IMR-90 (cell line): ENCODE data around the gene BACE1-AS. TPM values are rescaled to one million over a fixed set of nuclear protein-coding genes. Genes with fewer than 3 reads are reported as not detected.

Source experiments
- ATAC-seq: fragments of 200-7000 bp; cut with Tn5 transposase; 2 replicates; pipeline ENCODE4 v1.9.1; 2020; ENCODE audit warnings: low read depth, mild to moderate bottlenecking, moderate library complexity
- BruUV-seq: library from RNA; stranded (reverse); fragments of 400-500 nt; replicated peaks from 2 replicates; lab custom pipeline; 2021; lab: Mats Ljungman, UMichigan
- CTCF ChIA-PET: fragments of 300-600 bp; formaldehyde crosslinking; extraction: SDS; loops from one replicate; lab custom pipeline; 2021; ENCODE audit warnings: antibody characterized with exemption; lab: Yijun Ruan, JAX
- POLR2A ChIA-PET: fragments of 300-600 bp; sonication (Branson Sonifier 250); formaldehyde crosslinking; loops from one replicate; lab custom pipeline; 2022; ENCODE audit warnings: antibody characterized with exemption; ENCODE audit not compliant: unreplicated experiment; lab: Charles Lee
- DNase-seq: peaks from one replicate; pipeline ENCODE4 v3.0.0; 2013
- H2AFZ ChIP-seq: replicated peaks from 2 replicates; pipeline ENCODE3; 2013; ENCODE audit warnings: low read length, mild to moderate bottlenecking; ENCODE audit not compliant: poor library complexity
- H2AK5ac ChIP-seq: 2 replicates; pipeline ENCODE4 v1.6.1; 2013; ENCODE audit warnings: low read depth, low read length, inconsistent platforms
- H2AK9ac ChIP-seq: replicated peaks from 2 replicates; pipeline ENCODE3; 2013; ENCODE audit warnings: mild to moderate bottlenecking, low read depth, low read length, moderate library complexity; ENCODE audit not compliant: poor library complexity
- H2BK120ac ChIP-seq: 2 replicates; pipeline ENCODE4 v1.6.1; 2013; ENCODE audit warnings: low read depth, low read length, inconsistent platforms
- H2BK15ac ChIP-seq: 3 replicates; pipeline ENCODE4 v1.6.1; 2013; ENCODE audit warnings: low read depth, low read length, inconsistent platforms
- H2BK20ac ChIP-seq: 2 replicates; pipeline ENCODE4 v1.6.1; 2013; ENCODE audit warnings: low read depth, mild to moderate bottlenecking, inconsistent platforms, low read length, moderate library complexity
- H2BK5ac ChIP-seq: 2 replicates; pipeline ENCODE4 v1.6.1; 2013; ENCODE audit warnings: mild to moderate bottlenecking, low read depth, low read length, inconsistent platforms; ENCODE audit not compliant: poor library complexity, severe bottlenecking
- H3K14ac ChIP-seq: replicated peaks from 2 replicates; pipeline ENCODE4 v1.6.1; 2013; ENCODE audit warnings: low read depth, low read length, inconsistent platforms
- H3K18ac ChIP-seq: 2 replicates; pipeline ENCODE4 v1.6.1; 2013; ENCODE audit warnings: low read depth, low read length, control low read depth
- H3K23ac ChIP-seq: 2 replicates; pipeline ENCODE4 v1.6.1; 2013; ENCODE audit warnings: low read depth, low read length, inconsistent platforms
- H3K27ac ChIP-seq: 2 replicates; pipeline ENCODE4 v1.5.1; 2013; ENCODE audit warnings: mild to moderate bottlenecking, control low read depth, low read length; ENCODE audit not compliant: insufficient read depth
- H3K27me3 ChIP-seq: 2 replicates; pipeline ENCODE4 v1.6.1; 2013; ENCODE audit warnings: low read length; ENCODE audit not compliant: control insufficient read depth, insufficient read depth
- H3K36me3 ChIP-seq: 2 replicates; pipeline ENCODE4 v1.6.1; 2013; ENCODE audit warnings: low read length, mixed read lengths; ENCODE audit not compliant: control insufficient read depth, insufficient read depth
- H3K4ac ChIP-seq: 2 replicates; pipeline ENCODE4 v1.6.1; 2013; ENCODE audit warnings: low read depth, low read length, inconsistent platforms
- H3K4me1 ChIP-seq: 2 replicates; pipeline ENCODE4 v1.6.1; 2013; ENCODE audit warnings: low read length, mixed read lengths; ENCODE audit not compliant: control insufficient read depth, insufficient read depth
- H3K4me2 ChIP-seq: 2 replicates; pipeline ENCODE4 v1.6.1; 2013; ENCODE audit warnings: low read depth, mild to moderate bottlenecking, control low read depth, low read length, moderate library complexity
- H3K4me3 ChIP-seq: 2 replicates; pipeline ENCODE4 v1.5.1; 2013; ENCODE audit warnings: low read depth, mild to moderate bottlenecking, control low read depth, low read length, moderate library complexity; ENCODE audit not compliant: insufficient read depth
- H3K56ac ChIP-seq: 2 replicates; pipeline ENCODE4 v1.6.1; 2013; ENCODE audit warnings: low read length, inconsistent platforms; ENCODE audit not compliant: insufficient read depth; ENCODE audit errors: extremely low read depth
- H3K79me1 ChIP-seq, 2 experiments: 2 replicates each; pipeline ENCODE4 v1.6.1; 2013; ENCODE audit warnings: low read length in 2 of 2, inconsistent platforms in 1 of 2, low read depth in 1 of 2
- H3K9ac ChIP-seq: 2 replicates; pipeline ENCODE4 v1.6.1; 2013; ENCODE audit warnings: low read depth, low read length, control low read depth
- H3K9me1 ChIP-seq: 2 replicates; pipeline ENCODE4 v1.6.1; 2013; ENCODE audit warnings: low read length, inconsistent platforms; ENCODE audit not compliant: insufficient read depth
- H3K9me3 ChIP-seq: 2 replicates; pipeline ENCODE4 v1.6.1; 2013; ENCODE audit warnings: low read length; ENCODE audit not compliant: control insufficient read depth, insufficient read depth
- H4K20me1 ChIP-seq: 2 replicates; pipeline ENCODE4 v1.6.1; 2013; ENCODE audit warnings: low read length, inconsistent platforms; ENCODE audit not compliant: insufficient read depth
- H4K5ac ChIP-seq: 2 replicates; pipeline ENCODE4 v1.6.1; 2013; ENCODE audit warnings: mild to moderate bottlenecking, low read depth, low read length, control low read depth
- H4K8ac ChIP-seq, 2 experiments: 2 replicates each; pipeline ENCODE4 v1.6.1; 2013; ENCODE audit warnings: low read depth in 2 of 2, low read length in 2 of 2, control low read depth in 1 of 2, inconsistent platforms in 1 of 2
- H4K91ac ChIP-seq: 2 replicates; pipeline ENCODE4 v1.6.1; 2013; ENCODE audit warnings: low read depth, low read length, inconsistent platforms; ENCODE audit not compliant: insufficient read depth
- BHLHE40 ChIP-seq: fragments of 150-350 bp; IDR thresholded peaks from 2 replicates; pipeline ENCODE4 v1.6.1; 2016; ENCODE audit warnings: mild to moderate bottlenecking, low read depth, low read length
- CEBPB ChIP-seq: IDR thresholded peaks from 2 replicates; pipeline ENCODE4 v1.6.1; 2012; ENCODE audit warnings: low read depth, low read length, improper control_type of control experiment
- CHD1 ChIP-seq: IDR thresholded peaks from 2 replicates; pipeline ENCODE4 v1.6.1; 2012; ENCODE audit warnings: low read depth, low read length, improper control_type of control experiment
- FOS ChIP-seq: fragments of 150-350 bp; IDR thresholded peaks from 2 replicates; pipeline ENCODE4 v1.6.1; 2016; ENCODE audit warnings: low read depth, low read length
- MAFK ChIP-seq: IDR thresholded peaks from 2 replicates; pipeline ENCODE4 v1.6.1; 2012; ENCODE audit warnings: low read depth, low read length, improper control_type of control experiment
- MAZ ChIP-seq: IDR thresholded peaks from 2 replicates; pipeline ENCODE4 v1.6.1; 2012; ENCODE audit warnings: low read depth, mild to moderate bottlenecking, low read length, improper control_type of control experiment, moderate library complexity, borderline replicate concordance
- MXI1 ChIP-seq: IDR thresholded peaks from 2 replicates; pipeline ENCODE4 v1.6.1; 2012; ENCODE audit warnings: low read depth, mild to moderate bottlenecking, low read length, moderate library complexity, borderline replicate concordance
- NFE2L2 ChIP-seq: fragments of 150-350 bp; IDR thresholded peaks from 2 replicates; pipeline ENCODE4 v1.6.1; 2016; ENCODE audit warnings: low read depth, mild to moderate bottlenecking, low read length
- POLR2A ChIP-seq: IDR thresholded peaks from 2 replicates; pipeline ENCODE4 v1.6.1; 2012; ENCODE audit warnings: mild to moderate bottlenecking, low read depth, low read length
- RAD21 ChIP-seq: IDR thresholded peaks from 2 replicates; pipeline ENCODE4 v1.6.1; 2012; ENCODE audit warnings: low read length, improper control_type of control experiment
- RCOR1 ChIP-seq: IDR thresholded peaks from 2 replicates; pipeline ENCODE4 v1.6.1; 2012; ENCODE audit warnings: mild to moderate bottlenecking, low read length, improper control_type of control experiment; ENCODE audit not compliant: insufficient replicate concordance
- RFX5 ChIP-seq: IDR thresholded peaks from 2 replicates; pipeline ENCODE4 v1.8.0; 2012; ENCODE audit warnings: low read depth, mild to moderate bottlenecking, low read length, moderate library complexity
- SMC3 ChIP-seq: fragments of 150-350 bp; IDR thresholded peaks from 2 replicates; pipeline ENCODE4 v1.6.1; 2016; ENCODE audit warnings: low read depth, mild to moderate bottlenecking, antibody characterized with exemption, low read length, moderate library complexity
- WGBS, 2 experiments: methylation state at CpG; one replicate each; pipeline versions ENCODE4 v1.1.5 to v1.1.7; 2013; ENCODE audit warnings: missing lambda C conversion rate in 2 of 2; ENCODE audit not compliant: insufficient read length in 1 of 2; ENCODE audit errors: extremely low coverage in 2 of 2; 5-methylcytosine and 5-hydroxymethylcytosine counted together
- dilution Hi-C: fragments of 300-500 bp; cut with HindIII; formaldehyde crosslinking; loops from one replicate; pipeline ENCODE4 v1.14.3; 2018; ENCODE audit warnings: low sequenced_read_pairs; ENCODE audit not compliant: unreplicated experiment
- in situ Hi-C: fragments of 300-500 bp; cut with MboI; formaldehyde crosslinking; loops from 3 replicates; pipeline ENCODE4 v1.14.3; 2019; ENCODE audit warnings: low sequenced_read_pairs, inconsistent platforms, mixed read lengths
- intact Hi-C: fragments of 100-400 bp; cut with micrococcal nuclease; formaldehyde crosslinking; loops from 2 replicates; pipeline ENCODE4 v1.10.0; 2022
- polyA plus RNA-seq, 3 experiments: library from polyadenylated mRNA; depleted of rRNA; stranded (reverse); fragments of >200 nt; gene quantifications; 2 replicates each; pipeline ENCODE4 v1.2.3, GENCODE V29; 2012; ENCODE audit warnings: low replicate concordance in 1 of 3
- total RNA-seq: library from RNA; depleted of rRNA; stranded (reverse); fragments of >200 nt; gene quantifications from 2 replicates; pipeline ENCODE4 v1.2.3, GENCODE V29; 2012
- TF ChIP-seq, protein P1 (sequence below): fragments of 150-350 bp; IDR thresholded peaks from 2 replicates; pipeline ENCODE4 v1.6.1; 2016; ENCODE audit warnings: low read depth, mild to moderate bottlenecking, low read length, moderate library complexity, borderline replicate concordance
- TF ChIP-seq, protein P2 (sequence below): fragments of 150-350 bp; IDR thresholded peaks from 2 replicates; pipeline ENCODE4 v1.6.1; 2017; ENCODE audit warnings: mild to moderate bottlenecking, antibody characterized with exemption, low read length, low read depth
- TF ChIP-seq, protein P3 (sequence below): conservative IDR thresholded peaks from 2 replicates; pipeline ENCODE4 v1.5.1; 2012; ENCODE audit warnings: mild to moderate bottlenecking, low read depth, low read length, improper control_type of control experiment

BACE1-AS gene
- total and polyA plus RNA-seq, 2 of the 4 experiments (the other 2 are of a cell fraction), result 2.7 to 2.9 TPM

DNA sequence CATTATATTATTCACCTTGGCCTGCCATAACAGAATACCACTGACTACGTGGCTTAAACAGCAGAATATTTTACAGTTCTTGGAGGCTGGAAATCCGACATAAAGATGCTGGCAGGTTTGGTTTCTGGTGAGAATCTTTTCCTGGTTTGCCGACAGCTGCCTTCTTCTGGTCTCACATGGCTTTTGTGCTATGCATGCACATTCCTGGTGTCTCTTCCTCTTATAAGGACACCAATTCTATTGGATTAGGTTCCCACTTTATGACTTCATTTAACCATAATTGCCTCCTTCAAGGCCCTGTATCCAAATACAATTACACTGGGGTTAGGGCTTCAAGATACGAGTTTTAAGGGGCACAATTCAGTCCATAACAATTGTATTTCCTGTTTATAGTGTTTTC lies 41.6 kb upstream of the BACE1-AS start:
- Histone ChIP-seq H3K36me3 (peaks cover 32% of the 10 kb centered on the region), H3K56ac (no peak overlapping the region), H2BK20ac (no peak overlapping the region), H2AFZ (no peak overlapping the region), H4K5ac (no peak overlapping the region), H3K4ac (no peak overlapping the region), H3K4me3 (no peak overlapping the region), H3K14ac (no peak overlapping the region), H3K23ac (no peak overlapping the region), H3K18ac (no peak overlapping the region), H3K79me1 (no peaks in the 10 kb centered on the region; a peak in 1 of 4 replicates), H3K4me1 (no peaks in the 10 kb centered on the region), H2BK5ac (no peak overlapping the region), H3K4me2 (no peak overlapping the region), H3K9ac (no peak overlapping the region), H3K9me1 (no peaks in the 10 kb centered on the region), H2BK15ac (no peak overlapping the region), H4K20me1 (no peaks in the 10 kb centered on the region), H2BK120ac (no peak overlapping the region), H4K8ac (no peak overlapping the region), H2AK5ac (no peak overlapping the region), H3K9me3 (no peaks in the 10 kb centered on the region), H3K27me3 (no peaks in the 10 kb centered on the region), H4K91ac (no peak overlapping the region), H3K27ac (no peak overlapping the region; the same call in 1 of the 2 replicates), H2AK9ac (no peak overlapping the region)
- TF ChIP-seq RAD21 (no peak), FOS (no peak), NFE2L2 (no peak), POLR2A (no peak), MXI1 (no peak), BHLHE40 (no peak), CEBPB (no peak), SMC3 (no peak), RCOR1 (no peak), MAFK (no peak), CHD1 (no peak), RFX5 (no peak), MAZ (no peak)
- TF ChIP-seq, protein P1, sequence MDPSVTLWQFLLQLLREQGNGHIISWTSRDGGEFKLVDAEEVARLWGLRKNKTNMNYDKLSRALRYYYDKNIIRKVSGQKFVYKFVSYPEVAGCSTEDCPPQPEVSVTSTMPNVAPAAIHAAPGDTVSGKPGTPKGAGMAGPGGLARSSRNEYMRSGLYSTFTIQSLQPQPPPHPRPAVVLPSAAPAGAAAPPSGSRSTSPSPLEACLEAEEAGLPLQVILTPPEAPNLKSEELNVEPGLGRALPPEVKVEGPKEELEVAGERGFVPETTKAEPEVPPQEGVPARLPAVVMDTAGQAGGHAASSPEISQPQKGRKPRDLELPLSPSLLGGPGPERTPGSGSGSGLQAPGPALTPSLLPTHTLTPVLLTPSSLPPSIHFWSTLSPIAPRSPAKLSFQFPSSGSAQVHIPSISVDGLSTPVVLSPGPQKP, result no peak
- TF ChIP-seq, protein P2, sequence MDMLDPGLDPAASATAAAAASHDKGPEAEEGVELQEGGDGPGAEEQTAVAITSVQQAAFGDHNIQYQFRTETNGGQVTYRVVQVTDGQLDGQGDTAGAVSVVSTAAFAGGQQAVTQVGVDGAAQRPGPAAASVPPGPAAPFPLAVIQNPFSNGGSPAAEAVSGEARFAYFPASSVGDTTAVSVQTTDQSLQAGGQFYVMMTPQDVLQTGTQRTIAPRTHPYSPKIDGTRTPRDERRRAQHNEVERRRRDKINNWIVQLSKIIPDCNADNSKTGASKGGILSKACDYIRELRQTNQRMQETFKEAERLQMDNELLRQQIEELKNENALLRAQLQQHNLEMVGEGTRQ, result no peak
- TF ChIP-seq, protein P3, sequence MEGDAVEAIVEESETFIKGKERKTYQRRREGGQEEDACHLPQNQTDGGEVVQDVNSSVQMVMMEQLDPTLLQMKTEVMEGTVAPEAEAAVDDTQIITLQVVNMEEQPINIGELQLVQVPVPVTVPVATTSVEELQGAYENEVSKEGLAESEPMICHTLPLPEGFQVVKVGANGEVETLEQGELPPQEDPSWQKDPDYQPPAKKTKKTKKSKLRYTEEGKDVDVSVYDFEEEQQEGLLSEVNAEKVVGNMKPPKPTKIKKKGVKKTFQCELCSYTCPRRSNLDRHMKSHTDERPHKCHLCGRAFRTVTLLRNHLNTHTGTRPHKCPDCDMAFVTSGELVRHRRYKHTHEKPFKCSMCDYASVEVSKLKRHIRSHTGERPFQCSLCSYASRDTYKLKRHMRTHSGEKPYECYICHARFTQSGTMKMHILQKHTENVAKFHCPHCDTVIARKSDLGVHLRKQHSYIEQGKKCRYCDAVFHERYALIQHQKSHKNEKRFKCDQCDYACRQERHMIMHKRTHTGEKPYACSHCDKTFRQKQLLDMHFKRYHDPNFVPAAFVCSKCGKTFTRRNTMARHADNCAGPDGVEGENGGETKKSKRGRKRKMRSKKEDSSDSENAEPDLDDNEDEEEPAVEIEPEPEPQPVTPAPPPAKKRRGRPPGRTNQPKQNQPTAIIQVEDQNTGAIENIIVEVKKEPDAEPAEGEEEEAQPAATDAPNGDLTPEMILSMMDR, result no peak
- dilution Hi-C loops (no loop called here), in situ Hi-C loops (no loop called here), intact Hi-C loops (no loop called here)
- no peak for ATAC-seq
- POLR2A ChIA-PET, result no interaction called here
- DNase-seq, result no peak
- BruUV-seq, result no TSS peak
- no CpG with 5 or more reads among the region's 4 CpGs for WGBS, 2 experiments
- CTCF ChIA-PET, result no interaction called here
